OCI-LY7 (cell line): ENCODE measurements around the gene CA11. TPM values are rescaled to one million over a fixed set of nuclear protein-coding genes. Genes with fewer than 3 reads are reported as not detected.

ENCODE experiments used
- BruUV-seq: library from RNA; stranded (reverse); fragments of 400-500 nt; replicated peaks from 2 replicates; lab custom pipeline; 2021; lab: Mats Ljungman, UMichigan
- CTCF ChIA-PET: fragments of 300-600 bp; sonication (Branson Sonifier 250); formaldehyde crosslinking; loops from one replicate; lab custom pipeline; 2022; ENCODE audit warnings: antibody characterized with exemption; ENCODE audit not compliant: unreplicated experiment; lab: Charles Lee
- POLR2A ChIA-PET: fragments of 300-600 bp; sonication (Branson Sonifier 250); formaldehyde crosslinking; loops from one replicate; lab custom pipeline; 2022; ENCODE audit warnings: antibody characterized with exemption; lab: Charles Lee
- DNase-seq: peaks from one replicate; pipeline ENCODE4 v3.0.0-alpha.2; 2015; ENCODE audit warnings: low spot score
- H2AFZ ChIP-seq: fragments of 200-600 bp; sonication (generic), shearing (Covaris generic); 2 replicates; pipeline ENCODE4 v1.6.1; 2014; ENCODE audit warnings: mild to moderate bottlenecking, antibody characterized with exemption, low read length, moderate library complexity
- H3K27ac ChIP-seq: fragments of 200-600 bp; sonication (generic); 2 replicates; pipeline ENCODE4 v1.5.1; 2014; ENCODE audit warnings: mixed run types, low read depth, mild to moderate bottlenecking, moderate library complexity, low read length, inconsistent platforms; ENCODE audit not compliant: poor library complexity, severe bottlenecking
- H3K36me3 ChIP-seq: fragments of 200-600 bp; sonication (generic); 2 replicates; pipeline ENCODE4 v1.6.1; 2014; ENCODE audit warnings: mild to moderate bottlenecking, antibody characterized with exemption, low read length, moderate library complexity, mixed read lengths; ENCODE audit not compliant: insufficient read depth
- H3K4me1 ChIP-seq: fragments of 200-600 bp; sonication (generic); 2 replicates; pipeline ENCODE4 v1.5.1; 2014; ENCODE audit warnings: mild to moderate bottlenecking, low read length; ENCODE audit not compliant: insufficient read depth, poor library complexity, severe bottlenecking
- H3K4me2 ChIP-seq: fragments of 200-600 bp; sonication (generic); 2 replicates; pipeline ENCODE4 v1.6.1; 2014; ENCODE audit warnings: mild to moderate bottlenecking, low read length
- H3K4me3 ChIP-seq: fragments of 200-600 bp; sonication (generic); 2 replicates; pipeline ENCODE4 v1.5.1; 2014; ENCODE audit warnings: mild to moderate bottlenecking, low read depth, low read length; ENCODE audit not compliant: poor library complexity, severe bottlenecking
- H3K79me2 ChIP-seq: fragments of 200-600 bp; sonication (generic); 2 replicates; pipeline ENCODE4 v1.6.1; 2016; ENCODE audit warnings: low read depth, mild to moderate bottlenecking, low read length, moderate library complexity, mixed read lengths; ENCODE audit not compliant: insufficient read depth
- H3K9me2 ChIP-seq: fragments of 200-600 bp; sonication (generic); 2 replicates; pipeline ENCODE4 v1.6.1; 2016; ENCODE audit warnings: mild to moderate bottlenecking, low read length, mixed read lengths; ENCODE audit not compliant: insufficient read depth
- H3K9me3 ChIP-seq: fragments of 200-600 bp; sonication (generic); 2 replicates; pipeline ENCODE4 v1.6.1; 2014; ENCODE audit warnings: mild to moderate bottlenecking, mixed run types, low read length, mixed read lengths
- H4K20me1 ChIP-seq: fragments of 200-600 bp; sonication (generic); 2 replicates; pipeline ENCODE4 v1.6.1; 2014; ENCODE audit warnings: mild to moderate bottlenecking, antibody characterized with exemption, low read length, moderate library complexity, mixed read lengths; ENCODE audit not compliant: insufficient read depth
- CTCF ChIP-seq: fragments of 200-600 bp; sonication (generic); conservative IDR thresholded peaks from 2 replicates; pipeline ENCODE4 v1.5.1; 2014; ENCODE audit warnings: mild to moderate bottlenecking, antibody characterized with exemption, low read length, moderate library complexity, mixed read lengths
- EZH2phosphoT487 ChIP-seq: fragments of 200-600 bp; sonication (generic); IDR thresholded peaks from 2 replicates; pipeline ENCODE4 v1.6.1; 2018; ENCODE audit warnings: low read depth, borderline replicate concordance, mild to moderate bottlenecking, mixed run types, antibody characterized with exemption, low read length, moderate library complexity, mixed read lengths
- intact Hi-C: fragments of 100-400 bp; cut with micrococcal nuclease; formaldehyde crosslinking; loops from one replicate; pipeline ENCODE4 v1.10.0; 2022; ENCODE audit not compliant: unreplicated experiment
- total RNA-seq, 2 experiments: library from RNA; depleted of rRNA in 1 of 2; stranded (reverse); fragments of >200 nt in 1 of 2; shearing (Covaris generic) in 1 of 2; gene quantifications; 2 replicates each; pipeline ENCODE4 v1.2.3, GENCODE V29; 2014 to 2022

The CA11 gene
- total RNA-seq, 2 experiments from 2014 or later: 2.5 to 10.8 TPM

GRCh38 chr19:48629297-48629598, 16.7 kb downstream of the CA11 start:
- H3K9me2 ChIP-seq: no peaks in the 10 kb centered on the region
- H3K9me3 ChIP-seq: no peaks in the 10 kb centered on the region
- TF ChIP-seq CTCF (no peak), EZH2phosphoT487 (no peak)
- peaks cover 22% of the 10 kb centered on the region for H3K4me1 ChIP-seq
- H2AFZ ChIP-seq: no peak overlapping the region
- H4K20me1 ChIP-seq: no peaks in the 10 kb centered on the region
- H3K27ac ChIP-seq: no peak overlapping the region
- H3K79me2 ChIP-seq: no peaks in the 10 kb centered on the region
- intact Hi-C loops: no loop called here
- H3K36me3 ChIP-seq: peaks cover 30% of the 10 kb centered on the region; the same call in 1 of the 2 replicates
- ChIA-PET POLR2A (no interaction called here), CTCF (no interaction called here)
- BruUV-seq: no TSS peak
- H3K4me3 ChIP-seq: no peak overlapping the region
- DNase-seq: no peak
- H3K4me2 ChIP-seq: no peak overlapping the region

DNA sequence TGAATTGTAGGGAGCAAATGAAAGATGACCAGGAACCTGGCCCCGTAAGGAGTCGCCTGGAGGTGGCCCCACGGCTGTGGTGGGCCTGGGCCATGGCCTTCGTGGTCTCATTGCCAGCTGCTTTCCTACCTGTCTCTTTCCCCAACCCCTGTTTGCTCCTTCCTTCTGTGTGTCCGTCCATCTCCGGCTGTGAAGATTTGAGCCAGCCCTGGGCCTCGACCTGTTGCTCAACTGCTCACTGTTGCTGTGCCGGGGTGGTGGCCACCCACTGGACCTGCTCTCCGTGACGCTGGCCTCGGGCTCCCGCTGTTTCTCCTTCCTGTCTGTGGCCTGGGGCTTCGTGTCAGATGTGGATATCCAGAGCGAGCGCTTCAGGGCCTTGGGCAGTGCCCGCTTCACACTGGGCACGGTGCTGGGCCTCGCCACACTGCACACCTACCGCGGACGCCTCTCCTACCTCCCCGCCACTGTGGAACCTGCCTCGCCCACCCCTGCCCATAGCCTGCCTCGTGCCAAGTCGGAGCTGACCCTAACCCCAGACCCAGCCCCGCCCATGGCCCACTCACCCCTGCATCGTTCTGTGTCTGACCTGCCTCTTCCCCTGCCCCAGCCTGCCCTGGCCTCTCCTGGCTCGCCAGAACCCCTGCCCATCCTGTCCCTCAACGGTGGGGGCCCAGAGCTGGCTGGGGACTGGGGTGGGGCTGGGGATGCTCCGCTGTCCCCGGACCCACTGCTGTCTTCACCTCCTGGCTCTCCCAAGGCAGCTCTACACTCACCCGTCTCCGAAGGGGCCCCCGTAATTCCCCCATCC, 17.3 kb downstream of the CA11 start:
- no peak overlapping the region for H3K27ac ChIP-seq
- ChIA-PET CTCF (no interaction called here), POLR2A (no interaction called here)
- BruUV-seq: no TSS peak
- peaks cover under 1% of the 10 kb centered on the region; the same call in 1 of the 2 replicates for H3K79me2 ChIP-seq
- no peaks in the 10 kb centered on the region for H3K9me2 ChIP-seq
- no peaks in the 10 kb centered on the region for H4K20me1 ChIP-seq
- TF ChIP-seq CTCF: no peak
- no peak for TF ChIP-seq EZH2phosphoT487
- H2AFZ ChIP-seq: no peak overlapping the region
- H3K4me1 ChIP-seq: peaks cover 19% of the 10 kb centered on the region
- intact Hi-C loops: no loop called here
- H3K4me3 ChIP-seq: no peak overlapping the region
- DNase-seq: no peak
- no peaks in the 10 kb centered on the region for H3K9me3 ChIP-seq
- no peak overlapping the region for H3K4me2 ChIP-seq
- H3K36me3 ChIP-seq: peaks cover 30% of the 10 kb centered on the region; the same call in 1 of the 2 replicates

DNA sequence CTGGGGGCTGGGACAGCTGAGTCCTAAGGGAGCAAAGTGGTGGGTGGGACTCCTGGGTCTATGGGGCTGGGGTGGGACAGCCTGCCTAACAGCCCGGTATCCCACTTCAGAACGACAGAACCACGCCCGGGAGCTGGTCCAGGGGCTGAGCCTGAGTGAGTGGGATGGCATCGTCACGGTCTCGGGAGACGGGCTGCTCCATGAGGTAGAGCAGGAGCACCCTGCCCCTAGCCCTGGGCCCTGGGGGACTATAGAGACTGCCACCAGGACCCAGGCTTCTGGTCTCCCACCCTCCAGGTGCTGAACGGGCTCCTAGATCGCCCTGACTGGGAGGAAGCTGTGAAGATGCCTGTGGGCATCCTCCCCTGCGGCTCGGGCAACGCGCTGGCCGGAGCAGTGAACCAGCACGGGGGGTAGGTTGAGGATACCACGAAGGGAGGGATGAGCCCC, 18.1 kb downstream of the CA11 start:
- Histone ChIP-seq H4K20me1 (no peaks in the 10 kb centered on the region), H3K9me3 (no peaks in the 10 kb centered on the region), H2AFZ (no peak overlapping the region), H3K79me2 (peaks cover 4% of the 10 kb centered on the region; the same call in 1 of the 2 replicates), H3K36me3 (peaks cover 34% of the 10 kb centered on the region; the same call in 1 of the 2 replicates), H3K4me1 (peaks cover 18% of the 10 kb centered on the region), H3K27ac (no peak overlapping the region), H3K9me2 (no peaks in the 10 kb centered on the region), H3K4me3 (no peak overlapping the region), H3K4me2 (no peak overlapping the region)
- no peak for DNase-seq
- intact Hi-C loops: no loop called here
- no TSS peak for BruUV-seq
- CTCF ChIA-PET: no interaction called here
- TF ChIP-seq CTCF (no peak), EZH2phosphoT487 (no peak)
- POLR2A ChIA-PET: no interaction called here
